Measurements from ENCODE around the gene RAB8B.
"Not testable (repeated sequence)": the region's sequence is repeated elsewhere in the genome, so short reads cannot be mapped to it uniquely, and the experiment has no call there.

The RAB8B gene

DNA sequence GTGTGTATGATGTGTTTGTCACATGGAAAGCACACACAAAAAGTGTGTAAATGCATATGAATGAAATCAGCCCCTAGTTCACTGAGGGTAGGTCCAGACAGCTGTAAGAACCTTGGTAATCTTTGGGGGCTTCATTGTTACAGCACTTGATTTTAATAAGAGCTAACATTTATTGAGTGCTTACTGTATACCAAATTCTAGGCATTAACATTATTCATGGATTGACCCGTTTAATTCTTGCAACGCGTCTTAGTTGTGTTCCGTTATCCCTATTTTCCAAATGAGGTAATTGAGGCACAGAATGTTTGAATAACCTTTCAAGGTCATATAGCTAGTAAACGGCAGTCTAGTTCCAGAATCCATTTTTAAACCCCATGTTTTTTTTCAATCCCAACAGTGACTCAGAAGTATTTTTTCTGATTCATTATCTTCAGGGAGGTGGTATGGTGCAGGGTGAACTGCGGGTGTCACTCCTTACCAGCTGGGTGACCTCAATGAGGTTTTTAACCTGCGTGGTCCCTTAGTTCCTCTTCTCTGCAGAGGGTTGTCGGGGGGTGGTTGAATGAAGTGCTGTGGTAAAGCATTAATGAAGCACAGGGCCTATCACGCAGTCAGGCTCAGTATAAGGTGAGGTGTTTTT is 14.2 kb downstream of the RAB8B start:
- no peak for DNase-seq
- peaks cover 28% of the 10 kb centered on the region for H3K36me3 Mint-ChIP-seq (ENCODE audit: low read depth)

DNA sequence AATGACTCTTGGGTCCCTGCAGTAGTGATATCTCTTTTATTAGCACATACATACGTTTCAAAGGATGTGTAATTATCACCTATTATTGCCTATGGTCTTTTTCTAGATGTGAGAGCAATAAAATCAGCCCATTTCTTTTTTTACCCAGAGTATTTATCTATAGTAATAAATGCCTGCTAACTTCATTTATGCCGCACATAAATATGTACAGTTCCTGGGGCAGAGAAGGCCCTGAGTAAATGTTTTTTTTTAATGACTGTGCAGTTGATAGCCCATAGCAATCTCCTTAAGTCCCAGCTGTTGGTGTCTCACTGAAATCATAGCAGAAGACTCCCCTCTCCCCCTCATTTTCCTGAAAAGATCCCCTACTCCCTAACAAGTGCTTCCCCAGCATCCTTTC is 16.7 kb downstream of the RAB8B start:
- Mint-ChIP-seq H3K36me3 (ENCODE audit: low read depth) (peaks cover 20% of the 10 kb centered on the region), H3K4me1 (peaks cover 26% of the 10 kb centered on the region), H3K27me3 (ENCODE audit: low read depth, poor library complexity) (no peaks in the 10 kb centered on the region), H3K4me3 (no peak overlapping the region), H3K27ac (peak overlapping the region; percentile 60), H3K9me3 (no peaks in the 10 kb centered on the region)
- DNase-seq = no peak
- TF ChIP-seq, protein P1, sequence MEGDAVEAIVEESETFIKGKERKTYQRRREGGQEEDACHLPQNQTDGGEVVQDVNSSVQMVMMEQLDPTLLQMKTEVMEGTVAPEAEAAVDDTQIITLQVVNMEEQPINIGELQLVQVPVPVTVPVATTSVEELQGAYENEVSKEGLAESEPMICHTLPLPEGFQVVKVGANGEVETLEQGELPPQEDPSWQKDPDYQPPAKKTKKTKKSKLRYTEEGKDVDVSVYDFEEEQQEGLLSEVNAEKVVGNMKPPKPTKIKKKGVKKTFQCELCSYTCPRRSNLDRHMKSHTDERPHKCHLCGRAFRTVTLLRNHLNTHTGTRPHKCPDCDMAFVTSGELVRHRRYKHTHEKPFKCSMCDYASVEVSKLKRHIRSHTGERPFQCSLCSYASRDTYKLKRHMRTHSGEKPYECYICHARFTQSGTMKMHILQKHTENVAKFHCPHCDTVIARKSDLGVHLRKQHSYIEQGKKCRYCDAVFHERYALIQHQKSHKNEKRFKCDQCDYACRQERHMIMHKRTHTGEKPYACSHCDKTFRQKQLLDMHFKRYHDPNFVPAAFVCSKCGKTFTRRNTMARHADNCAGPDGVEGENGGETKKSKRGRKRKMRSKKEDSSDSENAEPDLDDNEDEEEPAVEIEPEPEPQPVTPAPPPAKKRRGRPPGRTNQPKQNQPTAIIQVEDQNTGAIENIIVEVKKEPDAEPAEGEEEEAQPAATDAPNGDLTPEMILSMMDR (IDR thresholded peaks at IDR 0.05) = no peak

More for the DNA sequence above, 14.2 kb downstream of the RAB8B start:
- H3K4me3 Mint-ChIP-seq = no peak overlapping the region
- peaks cover 17% of the 10 kb centered on the region for H3K4me1 Mint-ChIP-seq
- no peak overlapping the region for H3K27ac Mint-ChIP-seq
- no peaks in the 10 kb centered on the region for H3K9me3 Mint-ChIP-seq
- H3K27me3 Mint-ChIP-seq (ENCODE audit: low read depth, poor library complexity) = no peaks in the 10 kb centered on the region
- TF ChIP-seq, protein P1 (IDR thresholded peaks at IDR 0.05) = no peak

DNA sequence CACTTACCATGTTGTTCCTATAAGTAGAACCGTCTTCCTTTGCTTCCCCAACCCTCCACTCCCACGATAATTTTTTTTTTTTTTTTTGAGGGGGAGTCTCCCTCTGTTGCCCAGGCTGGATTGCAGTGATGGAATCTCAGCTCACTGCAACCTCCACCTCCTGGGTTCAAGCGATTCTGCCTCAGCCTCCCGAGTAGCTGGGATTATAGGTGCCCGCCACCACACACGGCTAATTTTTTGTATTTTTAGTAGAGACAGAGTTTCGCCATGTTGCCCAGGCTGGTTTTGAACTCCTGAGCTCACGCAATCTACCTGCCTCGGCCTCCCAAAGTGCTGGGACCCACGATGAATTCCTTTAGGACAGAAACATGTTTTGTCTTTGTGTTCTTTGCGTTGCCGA is 19.4 kb downstream of the RAB8B start:
- H3K27me3 Mint-ChIP-seq (ENCODE audit: low read depth, poor library complexity); H3K27ac Mint-ChIP-seq; H3K4me3 Mint-ChIP-seq; H3K9me3 Mint-ChIP-seq; DNase-seq: not testable (repeated sequence)
- Mint-ChIP-seq H3K36me3 (ENCODE audit: low read depth) (peaks cover 16% of the 10 kb centered on the region), H3K4me1 (peaks cover 16% of the 10 kb centered on the region)

DNA sequence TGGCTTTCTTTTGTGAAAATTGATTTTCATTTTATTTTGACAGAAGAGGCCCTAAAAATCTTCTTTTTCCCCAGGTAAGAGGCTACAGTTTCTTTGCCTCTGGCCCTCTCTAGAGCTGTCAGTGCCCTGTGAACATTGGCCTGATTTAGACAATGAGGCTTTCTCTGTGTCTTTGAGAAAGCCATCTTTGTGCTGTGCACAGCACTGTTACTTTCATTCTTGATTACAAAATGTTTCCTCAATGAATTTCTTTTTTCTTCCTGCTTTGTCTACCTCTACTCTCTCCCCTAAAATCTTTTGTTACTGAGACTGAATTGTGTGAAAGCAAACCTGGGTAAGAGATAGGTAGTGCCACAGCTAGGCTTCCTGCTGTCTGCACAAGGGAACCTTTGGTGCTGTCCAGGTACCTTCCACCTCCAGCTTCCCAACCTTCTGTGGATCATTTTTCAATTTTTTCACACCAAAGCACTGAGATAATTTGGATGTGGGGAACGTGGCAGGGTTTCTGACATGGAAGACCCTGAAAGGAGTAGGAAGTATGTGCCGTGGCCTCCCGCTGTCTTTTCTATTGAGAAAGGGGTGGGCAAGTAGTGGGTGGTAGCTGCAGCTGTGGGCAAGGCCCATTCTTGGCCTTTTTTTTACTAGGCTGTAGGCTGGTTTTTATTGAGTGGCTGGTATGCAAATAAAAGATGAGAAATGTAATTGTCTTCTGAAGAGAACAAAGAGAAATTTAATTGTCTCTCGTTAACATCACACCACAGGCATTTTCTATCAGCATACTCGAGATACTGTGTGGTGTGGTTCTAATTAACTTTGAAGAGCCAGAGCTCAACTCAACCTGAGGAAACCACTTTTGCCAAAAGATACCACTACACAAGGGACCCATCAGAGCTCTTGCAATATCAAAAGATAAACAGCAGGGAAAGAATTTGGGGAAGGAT is 21.0 kb downstream of the RAB8B start:
- Mint-ChIP-seq H3K27ac (no peak overlapping the region), H3K4me1 (peaks cover 16% of the 10 kb centered on the region)

DNA sequence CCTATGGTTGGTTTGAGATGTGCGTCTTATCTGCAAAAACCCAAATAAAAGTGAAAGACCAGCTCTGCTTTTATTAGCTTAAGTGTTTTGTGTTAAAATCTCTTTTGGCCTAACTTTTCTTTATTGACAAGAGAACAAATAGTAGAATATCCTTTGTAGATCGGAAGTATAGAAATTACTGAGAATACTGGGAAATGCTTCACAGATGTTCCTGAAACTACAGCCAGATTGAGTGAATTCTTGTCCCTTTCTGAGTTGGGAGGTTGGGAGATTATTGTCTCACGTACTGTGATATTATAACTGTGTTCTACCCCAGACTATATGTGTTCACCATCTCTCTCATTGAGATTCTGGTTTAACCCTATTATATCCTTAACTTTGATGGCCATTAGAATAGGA is 21.7 kb downstream of the RAB8B start:
- H3K36me3 Mint-ChIP-seq (ENCODE audit: low read depth) = peaks cover 16% of the 10 kb centered on the region
- TF ChIP-seq, protein P1 (IDR thresholded peaks at IDR 0.05) = no peak
- no peak overlapping the region for H3K27ac Mint-ChIP-seq
- no peaks in the 10 kb centered on the region for H3K9me3 Mint-ChIP-seq
- H3K4me1 Mint-ChIP-seq = peaks cover 15% of the 10 kb centered on the region
- no peak for DNase-seq
- no peak overlapping the region for H3K4me3 Mint-ChIP-seq
- no peaks in the 10 kb centered on the region for H3K27me3 Mint-ChIP-seq (ENCODE audit: low read depth, poor library complexity)

More for the DNA sequence above, 21.0 kb downstream of the RAB8B start:
- no peak overlapping the region for H3K4me3 Mint-ChIP-seq
- H3K9me3 Mint-ChIP-seq = no peaks in the 10 kb centered on the region
- peaks cover 16% of the 10 kb centered on the region for H3K36me3 Mint-ChIP-seq (ENCODE audit: low read depth)
- TF ChIP-seq, protein P1 (IDR thresholded peaks at IDR 0.05) = no peak
- no peaks in the 10 kb centered on the region for H3K27me3 Mint-ChIP-seq (ENCODE audit: low read depth, poor library complexity)
- no peak for DNase-seq

DNA sequence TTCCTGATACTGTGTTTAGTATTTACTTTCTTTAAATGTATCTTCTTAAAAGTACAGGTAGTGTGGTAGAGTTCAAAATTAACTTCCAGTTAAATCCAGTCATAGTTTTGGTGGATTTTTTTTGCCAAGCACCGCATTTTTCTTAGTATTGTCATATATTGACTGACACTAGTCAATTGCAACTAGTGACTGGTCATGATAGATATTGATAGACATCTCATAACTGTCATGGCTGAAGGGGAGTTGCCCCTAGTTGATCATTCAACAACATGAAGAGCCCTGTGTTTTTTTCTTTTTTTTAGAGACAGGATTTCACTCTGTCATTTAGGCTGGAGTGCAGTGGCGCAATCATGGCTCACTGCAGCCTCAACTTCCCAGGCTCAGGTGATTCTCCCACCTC is 22.1 kb downstream of the RAB8B start:
- Mint-ChIP-seq H3K4me3 (no peak overlapping the region), H3K27me3 (ENCODE audit: low read depth, poor library complexity) (no peaks in the 10 kb centered on the region), H3K36me3 (ENCODE audit: low read depth) (peaks cover 16% of the 10 kb centered on the region), H3K9me3 (no peaks in the 10 kb centered on the region), H3K27ac (no peak overlapping the region), H3K4me1 (peaks cover 11% of the 10 kb centered on the region)
- TF ChIP-seq, protein P1 (IDR thresholded peaks at IDR 0.05) = no peak
- no peak for DNase-seq
